LNCAP (cell line): ENCODE results near the gene KAZN.

ENCODE experiments used
- CTCF ChIP-seq: fragments of 450-650 bp; IDR thresholded peaks from 2 replicates; pipeline ENCODE4 v1.5.1; 2017; ENCODE audit warnings: mild to moderate bottlenecking

KAZN gene

GRCh38 chr1:14592004-14592631 is 6.4 kb upstream of the KAZN start:
- TF ChIP-seq CTCF = no peak

- TF ChIP-seq CTCF = no peak
Measured at GRCh38 chr1:14593302-14593701, 5.2 kb upstream of the KAZN start.

- TF ChIP-seq CTCF = no peak
Measured at GRCh38 chr1:14594045-14594444, 4.4 kb upstream of the KAZN start.

GRCh38 chr1:14596591-14596990 is 1.9 kb upstream of the KAZN start:
- TF ChIP-seq CTCF = no peak

- no peak for TF ChIP-seq CTCF
Measured at GRCh38 chr1:14597343-14598006, 1.0 kb upstream of the KAZN start.

- no peak for TF ChIP-seq CTCF
Measured at GRCh38 chr1:14598007-14598497, 433 bp upstream of the KAZN start.

GRCh38 chr1:14599183-14599791 is 802 bp downstream of the KAZN start:
- no peak for TF ChIP-seq CTCF
